Astrocyte (in vitro differentiated cells and primary cell): ENCODE data around the gene TAGLN3.

Experiments used
- CTCF ChIP-seq: IDR thresholded peaks from 2 replicates; pipeline ENCODE4 v1.5.1; 2011; ENCODE audit warnings: low read depth, mild to moderate bottlenecking, inconsistent platforms, low read length, moderate library complexity; ENCODE audit not compliant: insufficient read depth
- EZH2 ChIP-seq: IDR thresholded peaks from 2 replicates; pipeline ENCODE4 v1.6.1; 2012; ENCODE audit warnings: mild to moderate bottlenecking, low read length, inconsistent platforms; ENCODE audit not compliant: insufficient read depth

DNA sequence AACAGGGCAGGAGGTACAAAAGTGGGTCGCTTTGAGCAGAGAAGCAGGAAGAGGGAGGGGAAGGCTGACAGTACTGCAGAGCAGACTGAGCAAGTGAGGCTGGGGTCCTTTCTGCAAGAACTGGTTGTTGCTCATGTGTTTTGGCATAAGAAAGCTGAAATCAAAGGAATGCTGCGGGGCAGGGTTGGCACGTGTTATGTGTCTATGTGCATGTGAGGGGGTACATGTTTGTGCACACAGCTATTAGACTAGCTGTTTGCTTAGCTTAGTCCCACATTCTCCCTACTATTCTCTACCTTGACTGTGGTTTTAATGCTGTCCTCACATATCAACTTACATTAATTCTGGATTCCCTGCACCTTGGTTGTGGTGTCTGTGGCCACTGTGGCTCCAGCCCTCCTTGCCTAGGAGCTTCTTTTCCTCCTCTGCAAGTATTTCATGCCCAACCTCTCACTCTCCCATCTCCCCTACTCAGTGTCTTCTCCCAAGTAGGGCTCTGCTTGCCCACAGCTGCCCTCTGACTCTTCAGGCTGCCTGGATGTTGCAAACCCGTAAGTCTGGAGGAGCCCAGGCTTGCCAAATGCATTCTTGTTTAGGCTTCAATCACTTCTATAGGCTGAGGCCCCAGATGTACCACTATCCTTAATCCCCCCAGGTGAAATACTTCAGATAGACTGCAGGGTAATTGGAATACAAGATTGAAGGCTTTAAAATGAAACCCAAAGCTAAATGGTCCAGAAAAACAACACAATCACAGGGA is 4.8 kb downstream of the TAGLN3 start:
- TF ChIP-seq CTCF (no peak), EZH2 (no peak)
